ENCODE measurements around the gene ARID1A. TPM values are rescaled to one million over a fixed set of nuclear protein-coding genes. Genes with fewer than 3 reads are reported as not detected.

ARID1A gene
- total RNA-seq, 6 experiments from 2014 or later, result 46.1 to 51.2 (median 49.2) TPM

DNA sequence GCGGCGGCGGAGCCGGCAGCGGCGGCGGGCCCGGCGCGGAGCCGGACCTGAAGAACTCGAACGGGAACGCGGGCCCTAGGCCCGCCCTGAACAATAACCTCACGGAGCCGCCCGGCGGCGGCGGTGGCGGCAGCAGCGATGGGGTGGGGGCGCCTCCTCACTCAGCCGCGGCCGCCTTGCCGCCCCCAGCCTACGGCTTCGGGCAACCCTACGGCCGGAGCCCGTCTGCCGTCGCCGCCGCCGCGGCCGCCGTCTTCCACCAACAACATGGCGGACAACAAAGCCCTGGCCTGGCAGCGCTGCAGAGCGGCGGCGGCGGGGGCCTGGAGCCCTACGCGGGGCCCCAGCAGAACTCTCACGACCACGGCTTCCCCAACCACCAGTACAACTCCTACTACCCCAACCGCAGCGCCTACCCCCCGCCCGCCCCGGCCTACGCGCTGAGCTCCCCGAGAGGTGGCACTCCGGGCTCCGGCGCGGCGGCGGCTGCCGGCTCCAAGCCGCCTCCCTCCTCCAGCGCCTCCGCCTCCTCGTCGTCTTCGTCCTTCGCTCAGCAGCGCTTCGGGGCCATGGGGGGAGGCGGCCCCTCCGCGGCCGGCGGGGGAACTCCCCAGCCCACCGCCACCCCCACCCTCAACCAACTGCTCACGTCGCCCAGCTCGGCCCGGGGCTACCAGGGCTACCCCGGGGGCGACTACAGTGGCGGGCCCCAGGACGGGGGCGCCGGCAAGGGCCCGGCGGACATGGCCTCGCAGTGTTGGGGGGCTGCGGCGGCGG lies 1.0 kb downstream of the ARID1A start:
- Mint-ChIP-seq H3K4me1 (ENCODE audit: low read depth) (peaks cover 34% of the 10 kb centered on the region), H3K36me3 (ENCODE audit: low read depth) (peaks cover 5% of the 10 kb centered on the region; the same call in 1 of the 2 replicates), H3K4me3 (peak overlapping the region; percentile 67), H3K27ac (peak overlapping the region; percentile 26; the same call in 1 of the 2 replicates), H3K27me3 (ENCODE audit: insufficient read depth) (no peaks in the 10 kb centered on the region), H3K9me3 (no peaks in the 10 kb centered on the region)
- DNase-seq, result no peak
- peak; percentile 20; the same call in 1 of the 2 replicates for TF ChIP-seq CTCF (IDR thresholded peaks at IDR 0.05)

GRCh38 chr1:26697431-26697977 lies 1.7 kb downstream of the ARID1A start:
- Mint-ChIP-seq H3K36me3 (ENCODE audit: low read depth) (peaks cover 5% of the 10 kb centered on the region; the same call in 1 of the 2 replicates), H3K27me3 (ENCODE audit: insufficient read depth) (no peaks in the 10 kb centered on the region), H3K4me3 (no peak overlapping the region), H3K4me1 (ENCODE audit: low read depth) (peaks cover 28% of the 10 kb centered on the region), H3K9me3 (no peaks in the 10 kb centered on the region), H3K27ac (no peak overlapping the region)
- DNase-seq, result no peak
- TF ChIP-seq CTCF (IDR thresholded peaks at IDR 0.05), result no peak

GRCh38 chr1:26697978-26698849 lies 2.4 kb downstream of the ARID1A start:
- H3K4me3 Mint-ChIP-seq, result no peak overlapping the region
- no peaks in the 10 kb centered on the region for H3K27me3 Mint-ChIP-seq (ENCODE audit: insufficient read depth)
- H3K36me3 Mint-ChIP-seq (ENCODE audit: low read depth), result peaks cover 5% of the 10 kb centered on the region; the same call in 1 of the 2 replicates
- H3K4me1 Mint-ChIP-seq (ENCODE audit: low read depth), result peaks cover 21% of the 10 kb centered on the region
- H3K27ac Mint-ChIP-seq, result no peak overlapping the region
- TF ChIP-seq CTCF (IDR thresholded peaks at IDR 0.05), result no peak
- H3K9me3 Mint-ChIP-seq, result no peaks in the 10 kb centered on the region
- DNase-seq, result peak; percentile 97

DNA sequence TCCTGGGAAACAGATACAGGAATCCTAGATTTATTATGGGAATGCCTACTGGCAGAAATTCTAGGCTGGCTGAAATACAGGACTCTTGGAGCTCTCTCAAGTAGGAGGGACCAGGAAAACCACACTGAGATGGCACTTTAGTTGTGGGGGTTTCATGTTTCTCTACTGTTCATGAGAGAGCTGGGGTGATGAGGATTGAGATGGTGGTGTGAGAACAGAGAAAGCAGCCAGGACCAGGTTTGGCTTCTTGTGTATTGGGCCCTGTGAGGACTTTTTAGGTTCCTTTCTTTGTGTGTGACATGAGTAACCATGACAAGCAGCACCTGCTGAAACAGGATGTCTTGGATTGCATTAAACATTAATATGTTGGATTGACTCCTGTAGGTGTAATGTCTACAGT lies 4.9 kb downstream of the ARID1A start:
- no peak overlapping the region for H3K4me3 Mint-ChIP-seq
- TF ChIP-seq CTCF (IDR thresholded peaks at IDR 0.05), result no peak
- peaks cover 5% of the 10 kb centered on the region; the same call in 1 of the 2 replicates for H3K36me3 Mint-ChIP-seq (ENCODE audit: low read depth)
- DNase-seq, result no peak
- H3K27ac Mint-ChIP-seq, result no peak overlapping the region; the same call in 1 of the 2 replicates
- no peaks in the 10 kb centered on the region; the same call in 1 of the 2 replicates for H3K4me1 Mint-ChIP-seq (ENCODE audit: low read depth)
- H3K9me3 Mint-ChIP-seq, result no peaks in the 10 kb centered on the region
- no peaks in the 10 kb centered on the region for H3K27me3 Mint-ChIP-seq (ENCODE audit: insufficient read depth)

DNA sequence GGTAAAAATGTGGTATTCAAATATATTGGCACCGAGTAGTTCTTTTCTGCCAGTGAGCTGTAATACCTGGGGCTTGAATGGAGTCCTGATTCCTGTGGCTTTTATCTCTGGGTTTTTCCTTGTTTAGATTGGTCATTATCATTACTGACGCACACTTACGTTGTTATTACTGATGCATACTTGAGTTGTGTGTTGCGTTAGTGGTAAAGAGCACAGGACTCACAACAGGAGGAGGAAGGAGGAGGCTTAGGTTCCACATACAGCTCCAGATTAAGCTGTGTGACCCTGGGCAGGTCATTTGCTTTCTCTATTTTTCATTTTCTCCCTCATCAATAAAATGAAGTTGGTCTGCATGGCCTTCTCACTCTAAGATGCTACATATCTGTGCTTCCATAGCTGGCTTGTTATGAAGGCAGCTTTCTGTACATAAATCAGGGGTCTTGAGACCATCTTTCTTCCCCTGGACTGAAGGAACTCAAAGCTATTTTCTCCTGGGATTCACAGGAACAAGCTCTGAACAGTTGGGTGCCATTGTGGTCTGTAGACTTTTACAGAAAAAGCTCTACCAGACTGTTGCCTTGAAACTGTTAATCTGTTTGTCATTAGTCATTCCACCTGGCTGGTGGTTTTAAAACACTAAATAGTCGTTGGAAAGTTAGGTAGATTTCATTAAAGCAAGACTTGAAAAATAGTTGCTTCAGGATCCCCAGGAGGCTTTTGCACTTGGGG lies 5.6 kb downstream of the ARID1A start:
- Mint-ChIP-seq H3K27me3 (ENCODE audit: insufficient read depth) (no peaks in the 10 kb centered on the region), H3K36me3 (ENCODE audit: low read depth) (peaks cover 5% of the 10 kb centered on the region; the same call in 1 of the 2 replicates), H3K27ac (no peak overlapping the region), H3K9me3 (no peaks in the 10 kb centered on the region), H3K4me3 (no peak overlapping the region), H3K4me1 (ENCODE audit: low read depth) (no peaks in the 10 kb centered on the region; the same call in 1 of the 2 replicates)
- TF ChIP-seq CTCF (IDR thresholded peaks at IDR 0.05), result no peak
- DNase-seq, result no peak
